ENCODE results near the gene NQO2. TPM values are rescaled to one million over a fixed set of nuclear protein-coding genes. Genes with fewer than 3 reads are reported as not detected.

The NQO2 gene
- total and polyA plus RNA-seq, 10 of the 15 experiments (the other 5 are each of a cell fraction or from before 2014, with no cell fraction given) = 0.55 to 2.6 (median 0.80) TPM

GRCh38 chr6:3023663-3024483 lies 24.2 kb downstream of the NQO2 start (continued):
- no peak for TF ChIP-seq MYC (IDR thresholded peaks at IDR 0.05; ENCODE audit: insufficient read depth, insufficient read length, insufficient replicate concordance, low read length, severe bottlenecking)
- TF ChIP-seq CBX5 (IDR thresholded peaks at IDR 0.05; ENCODE audit: low read depth) = peak; percentile 44; the same call in 1 of the 2 replicates
- TF ChIP-seq ZNF207 (IDR thresholded peaks at IDR 0.05; ENCODE audit: borderline replicate concordance) = no peak
- no peak for TF ChIP-seq KDM1A (IDR thresholded peaks at IDR 0.05; ENCODE audit: borderline replicate concordance)
- peak; percentile 56; the same call in 1 of the 2 replicates for TF ChIP-seq TCF12 (IDR thresholded peaks at IDR 0.05; ENCODE audit: low read depth, low read length)
- no peak for TF ChIP-seq WRNIP1 (IDR thresholded peaks at IDR 0.05; ENCODE audit: borderline replicate concordance, low read depth, low read length)
- no peak for TF ChIP-seq ZZZ3 (IDR thresholded peaks at IDR 0.05; ENCODE audit: control insufficient read depth, insufficient read length, low read depth)
- no peak; the same call in 1 of the 2 replicates for TF ChIP-seq MTA3 (IDR thresholded peaks at IDR 0.05; ENCODE audit: borderline replicate concordance, low read length)
- TF ChIP-seq TCF3 (IDR thresholded peaks at IDR 0.05; ENCODE audit: borderline replicate concordance, insufficient read depth, low read depth, low read length) = 0 out of 2 replicates have a peak, but pooled peaks have one; percentile 24
- TF ChIP-seq TCF7 (IDR thresholded peaks at IDR 0.05; ENCODE audit: borderline replicate concordance) = no peak
- TF ChIP-seq, protein P1, sequence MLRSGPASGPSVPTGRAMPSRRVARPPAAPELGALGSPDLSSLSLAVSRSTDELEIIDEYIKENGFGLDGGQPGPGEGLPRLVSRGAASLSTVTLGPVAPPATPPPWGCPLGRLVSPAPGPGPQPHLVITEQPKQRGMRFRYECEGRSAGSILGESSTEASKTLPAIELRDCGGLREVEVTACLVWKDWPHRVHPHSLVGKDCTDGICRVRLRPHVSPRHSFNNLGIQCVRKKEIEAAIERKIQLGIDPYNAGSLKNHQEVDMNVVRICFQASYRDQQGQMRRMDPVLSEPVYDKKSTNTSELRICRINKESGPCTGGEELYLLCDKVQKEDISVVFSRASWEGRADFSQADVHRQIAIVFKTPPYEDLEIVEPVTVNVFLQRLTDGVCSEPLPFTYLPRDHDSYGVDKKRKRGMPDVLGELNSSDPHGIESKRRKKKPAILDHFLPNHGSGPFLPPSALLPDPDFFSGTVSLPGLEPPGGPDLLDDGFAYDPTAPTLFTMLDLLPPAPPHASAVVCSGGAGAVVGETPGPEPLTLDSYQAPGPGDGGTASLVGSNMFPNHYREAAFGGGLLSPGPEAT (IDR thresholded peaks at IDR 0.05; ENCODE audit: low read depth) = 0 out of 2 replicates have a peak, but pooled peaks have one; percentile 35
- no peak for TF ChIP-seq CEBPZ (IDR thresholded peaks at IDR 0.05; ENCODE audit: low read depth, low read length)
